Measurements from ENCODE around the gene POLR2E. TPM values are rescaled to one million over a fixed set of nuclear protein-coding genes. Genes with fewer than 3 reads are reported as not detected.

POLR2E gene
- total RNA-seq, 1 donor from 2014 or later, result 87.1 TPM

DNA sequence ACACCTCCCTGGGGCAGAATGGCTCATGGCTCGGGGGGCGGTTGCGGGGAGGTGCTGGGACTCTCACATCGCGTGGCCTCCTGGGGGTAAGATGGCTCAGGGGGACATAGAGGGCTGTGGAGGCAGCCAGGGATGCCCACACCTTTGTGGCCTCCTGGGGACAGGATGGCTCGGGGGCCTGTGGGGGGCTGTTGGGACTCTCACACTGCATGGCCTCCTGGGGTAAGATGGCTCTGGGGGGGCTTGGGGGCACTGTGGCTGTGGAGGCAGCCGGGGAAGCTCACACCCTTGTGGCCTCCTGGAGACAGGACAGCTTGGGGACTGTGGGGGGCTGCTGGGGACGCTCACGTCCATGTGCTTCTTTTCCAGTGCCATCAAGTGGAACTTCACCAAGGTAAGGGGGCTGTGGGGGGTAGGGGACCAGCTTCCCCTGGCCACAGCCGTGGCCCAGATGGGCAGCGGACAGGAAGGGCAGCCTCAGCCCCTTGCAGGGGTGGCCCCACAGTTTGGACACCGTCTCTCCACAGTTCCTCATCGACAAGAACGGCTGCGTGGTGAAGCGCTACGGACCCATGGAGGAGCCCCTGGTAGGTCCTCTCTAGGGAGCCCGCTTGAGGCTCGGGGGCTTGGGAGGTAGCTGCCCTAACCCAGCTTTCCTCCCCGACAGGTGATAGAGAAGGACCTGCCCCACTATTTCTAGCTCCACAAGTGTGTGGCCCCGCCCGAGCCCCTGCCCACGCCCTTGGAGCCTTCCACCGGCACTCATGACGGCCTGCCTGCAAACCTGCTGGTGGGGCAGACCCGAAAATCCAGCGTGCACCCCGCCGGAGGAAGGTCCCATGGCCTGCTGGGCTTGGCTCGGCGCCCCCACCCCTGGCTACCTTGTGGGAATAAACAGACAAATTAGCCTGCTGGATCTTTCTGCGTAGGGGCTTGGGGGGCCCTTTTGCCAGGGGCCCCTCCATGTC is 11.0 kb upstream of the POLR2E start:
- peaks cover 13% of the 10 kb centered on the region for H3K36me3 ChIP-seq (ENCODE audit: control insufficient read depth, insufficient read depth, low read length)
- no peak for TF ChIP-seq CTCF (IDR thresholded peaks at IDR 0.05; ENCODE audit: insufficient read depth, low read length, severe bottlenecking)
- no peak for DNase-seq (ENCODE audit: low read depth)
- H3K27me3 ChIP-seq (ENCODE audit: control insufficient read depth, insufficient read depth, low read length), result no peaks in the 10 kb centered on the region
- no peak for FAIRE-seq
- no peak overlapping the region for H3K4me3 ChIP-seq (ENCODE audit: low read depth, low read length)

DNA sequence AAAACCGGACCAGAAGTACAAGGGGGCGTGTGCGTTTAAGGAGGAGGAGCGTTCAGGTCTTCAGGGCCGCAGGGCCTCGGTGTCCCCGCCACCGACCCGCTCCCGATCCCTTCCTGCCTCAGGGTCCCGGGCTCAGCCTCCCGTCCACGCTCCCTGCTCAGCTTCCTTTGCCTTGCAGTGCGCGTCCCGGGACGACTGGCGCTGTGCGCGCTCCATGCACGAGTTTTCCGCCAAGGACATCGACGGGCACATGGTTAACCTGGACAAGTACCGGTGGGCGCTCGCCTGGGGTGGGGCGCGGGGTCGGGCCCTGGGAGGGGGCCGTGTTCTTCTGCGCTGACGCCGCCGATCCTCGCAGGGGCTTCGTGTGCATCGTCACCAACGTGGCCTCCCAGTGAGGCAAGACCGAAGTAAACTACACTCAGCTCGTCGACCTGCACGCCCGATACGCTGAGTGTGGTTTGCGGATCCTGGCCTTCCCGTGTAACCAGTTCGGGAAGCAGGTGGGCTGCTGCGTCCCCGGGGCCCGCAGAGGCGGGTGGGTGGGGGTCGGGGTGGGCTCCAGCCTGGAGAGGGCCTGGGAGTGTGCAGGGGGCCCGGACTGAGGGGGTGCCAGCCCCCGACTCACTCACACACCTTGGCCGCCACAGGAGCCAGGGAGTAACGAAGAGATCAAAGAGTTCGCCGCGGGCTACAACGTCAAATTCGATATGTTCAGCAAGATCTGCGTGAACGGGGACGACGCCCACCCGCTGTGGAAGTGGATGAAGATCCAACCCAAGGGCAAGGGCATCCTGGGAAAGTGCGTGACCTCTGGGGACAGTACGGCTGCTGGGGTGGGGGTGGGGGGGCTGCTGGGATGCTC is 10.1 kb upstream of the POLR2E start:
- Histone ChIP-seq H3K4me3 (ENCODE audit: low read depth, low read length) (peak overlapping the region; percentile 89), H3K36me3 (ENCODE audit: control insufficient read depth, insufficient read depth, low read length) (peaks cover 8% of the 10 kb centered on the region), H3K27me3 (ENCODE audit: control insufficient read depth, insufficient read depth, low read length) (no peaks in the 10 kb centered on the region)
- DNase-seq (ENCODE audit: low read depth), result no peak
- no peak for FAIRE-seq
- no peak for TF ChIP-seq CTCF (IDR thresholded peaks at IDR 0.05; ENCODE audit: insufficient read depth, low read length, severe bottlenecking)

DNA sequence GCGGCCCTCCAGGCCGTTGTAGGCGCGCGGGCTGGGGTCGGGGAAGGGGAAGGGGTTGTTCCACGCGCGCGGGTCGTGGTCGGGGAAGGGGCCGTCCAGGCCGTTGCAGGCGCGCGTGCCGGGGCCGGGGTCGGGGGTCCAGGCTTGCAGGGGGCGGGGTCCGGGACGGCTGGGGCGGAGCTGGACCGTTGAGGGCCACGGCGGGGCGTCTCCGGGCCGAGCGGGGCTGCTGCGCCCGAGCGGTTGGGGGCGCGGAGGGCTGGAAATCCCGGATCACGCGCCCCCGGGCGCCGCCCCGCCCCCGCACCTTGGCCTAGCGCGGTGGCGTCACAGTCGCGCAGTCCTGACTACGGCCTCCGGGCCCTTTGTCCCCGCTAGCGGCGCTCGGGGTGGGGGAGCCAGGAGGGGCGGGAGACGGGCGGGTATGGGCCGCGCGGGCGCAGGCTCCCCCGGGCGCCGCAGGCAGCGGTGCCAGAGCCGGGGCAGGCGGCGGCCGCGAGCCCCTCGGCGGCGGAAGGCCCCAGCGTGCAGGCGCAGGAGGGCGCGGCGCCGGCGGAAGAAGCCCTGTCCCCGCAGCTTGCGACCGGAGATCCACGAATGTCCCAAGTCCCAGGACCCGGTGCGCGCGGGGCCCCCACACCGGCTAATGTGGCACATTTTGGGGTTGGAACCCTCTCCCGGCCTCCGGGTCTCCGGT is 9.3 kb upstream of the POLR2E start:
- no peak for TF ChIP-seq CTCF (IDR thresholded peaks at IDR 0.05; ENCODE audit: insufficient read depth, low read length, severe bottlenecking)
- no peak for FAIRE-seq
- peak overlapping the region; percentile 89 for H3K4me3 ChIP-seq (ENCODE audit: low read depth, low read length)
- no peaks in the 10 kb centered on the region for H3K27me3 ChIP-seq (ENCODE audit: control insufficient read depth, insufficient read depth, low read length)
- peak; percentile 40 for DNase-seq (ENCODE audit: low read depth)
- peaks cover 6% of the 10 kb centered on the region for H3K36me3 ChIP-seq (ENCODE audit: control insufficient read depth, insufficient read depth, low read length)

GRCh38 chr19:1103708-1104310 is 8.6 kb upstream of the POLR2E start, which contains the start of gene GPX4:
Gene GPX4, plus strand, starts transcription at chr19:1103994. Its CDS starts 50 bp downstream, at chr19:1104044.
- peaks cover 6% of the 10 kb centered on the region for H3K36me3 ChIP-seq (ENCODE audit: control insufficient read depth, insufficient read depth, low read length)
- no peak for TF ChIP-seq CTCF (IDR thresholded peaks at IDR 0.05; ENCODE audit: insufficient read depth, low read length, severe bottlenecking)
- FAIRE-seq (peak; percentile 23), DNase-seq (ENCODE audit: low read depth) (peak; percentile 94)
- H3K27me3 ChIP-seq (ENCODE audit: control insufficient read depth, insufficient read depth, low read length), result no peaks in the 10 kb centered on the region
- H3K4me3 ChIP-seq (ENCODE audit: low read depth, low read length), result peak within 1 kb of the TSS; percentile 89

DNA sequence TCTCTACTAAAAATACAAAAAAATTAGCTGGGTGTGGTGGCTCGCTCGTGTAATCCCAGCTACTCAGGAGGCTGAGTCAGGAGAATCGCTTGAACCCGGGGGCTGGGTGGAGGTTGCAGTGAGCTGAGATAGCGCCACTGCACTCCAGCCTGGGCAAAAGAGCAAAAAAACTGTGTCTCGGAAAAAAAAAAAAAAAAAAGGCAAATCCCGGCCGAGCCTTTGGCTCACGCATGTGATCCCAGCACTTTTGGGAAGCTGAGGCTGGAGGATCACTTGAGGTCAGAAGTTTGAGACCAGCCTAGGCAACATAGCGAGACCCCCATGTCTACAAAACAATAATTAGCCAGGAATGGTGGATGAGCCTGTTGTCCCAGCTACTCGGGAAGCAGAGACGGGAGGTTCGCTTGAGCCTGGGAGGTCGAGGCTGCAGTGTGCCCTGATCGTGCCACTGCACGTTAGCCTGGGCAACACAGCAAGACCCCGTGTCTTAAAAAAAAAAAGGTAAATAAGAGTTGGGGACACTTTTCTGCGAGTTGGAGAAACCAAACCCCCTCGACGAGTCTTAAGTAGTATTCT is 8.0 kb upstream of the POLR2E start:
- DNase-seq (ENCODE audit: low read depth), result no peak
- Histone ChIP-seq H3K27me3 (ENCODE audit: control insufficient read depth, insufficient read depth, low read length) (no peaks in the 10 kb centered on the region), H3K36me3 (ENCODE audit: control insufficient read depth, insufficient read depth, low read length) (peaks cover 6% of the 10 kb centered on the region), H3K4me3 (ENCODE audit: low read depth, low read length) (no peak overlapping the region)
- no peak for FAIRE-seq
- no peak for TF ChIP-seq CTCF (IDR thresholded peaks at IDR 0.05; ENCODE audit: insufficient read depth, low read length, severe bottlenecking)
